ENCODE results near the gene PPIL6.

The PPIL6 gene

GRCh38 chr6:109348226-109348625, 92.2 kb downstream of the PPIL6 start:
- Mint-ChIP-seq H3K27me3 (no peaks in the 10 kb centered on the region), H3K36me3 (peaks cover 6% of the 10 kb centered on the region), H3K9me3 (no peaks in the 10 kb centered on the region), H3K27ac (no peak overlapping the region), H3K4me3 (no peak overlapping the region), H3K4me1 (peaks cover 18% of the 10 kb centered on the region)

- Mint-ChIP-seq H3K36me3 (peaks cover 3% of the 10 kb centered on the region), H3K4me1 (peaks cover 14% of the 10 kb centered on the region), H3K27me3 (no peaks in the 10 kb centered on the region), H3K4me3 (no peak overlapping the region), H3K9me3 (no peaks in the 10 kb centered on the region), H3K27ac (no peak overlapping the region)
These were observed 92.6 kb downstream of the PPIL6 start for GRCh38 chr6:109347779-109348178.

GRCh38 chr6:109345986-109346385, 94.4 kb downstream of the PPIL6 start:
- Mint-ChIP-seq H3K9me3 (no peaks in the 10 kb centered on the region), H3K4me3 (no peak overlapping the region), H3K4me1 (peaks cover 3% of the 10 kb centered on the region), H3K36me3 (no peaks in the 10 kb centered on the region), H3K27me3 (no peaks in the 10 kb centered on the region), H3K27ac (no peak overlapping the region)

GRCh38 chr6:109344226-109344625, 96.2 kb downstream of the PPIL6 start:
- no peak overlapping the region for H3K27ac Mint-ChIP-seq
- no peaks in the 10 kb centered on the region for H3K27me3 Mint-ChIP-seq
- no peaks in the 10 kb centered on the region for H3K36me3 Mint-ChIP-seq
- peaks cover under 1% of the 10 kb centered on the region for H3K4me1 Mint-ChIP-seq
- H3K4me3 Mint-ChIP-seq, result no peak overlapping the region
- no peaks in the 10 kb centered on the region for H3K9me3 Mint-ChIP-seq

- no peaks in the 10 kb centered on the region for H3K4me1 Mint-ChIP-seq
- H3K9me3 Mint-ChIP-seq, result no peaks in the 10 kb centered on the region
- no peak overlapping the region for H3K4me3 Mint-ChIP-seq
- no peaks in the 10 kb centered on the region for H3K36me3 Mint-ChIP-seq
- no peaks in the 10 kb centered on the region for H3K27me3 Mint-ChIP-seq
- H3K27ac Mint-ChIP-seq, result no peak overlapping the region
These were observed 96.9 kb downstream of the PPIL6 start for GRCh38 chr6:109343518-109343917.

GRCh38 chr6:109342911-109343310, 97.5 kb downstream of the PPIL6 start:
- no peaks in the 10 kb centered on the region for H3K27me3 Mint-ChIP-seq
- H3K27ac Mint-ChIP-seq, result no peak overlapping the region
- H3K4me1 Mint-ChIP-seq, result no peaks in the 10 kb centered on the region
- H3K9me3 Mint-ChIP-seq, result no peaks in the 10 kb centered on the region
- no peaks in the 10 kb centered on the region for H3K36me3 Mint-ChIP-seq
- no peak overlapping the region for H3K4me3 Mint-ChIP-seq

GRCh38 chr6:109342506-109342905, 97.9 kb downstream of the PPIL6 start:
- Mint-ChIP-seq H3K27me3 (no peaks in the 10 kb centered on the region), H3K9me3 (no peaks in the 10 kb centered on the region), H3K4me1 (no peaks in the 10 kb centered on the region), H3K4me3 (no peak overlapping the region), H3K27ac (no peak overlapping the region), H3K36me3 (peaks cover under 1% of the 10 kb centered on the region)

GRCh38 chr6:109340811-109341210, 99.6 kb downstream of the PPIL6 start:
- Mint-ChIP-seq H3K4me1 (no peaks in the 10 kb centered on the region), H3K4me3 (no peak overlapping the region), H3K27ac (no peak overlapping the region), H3K9me3 (no peaks in the 10 kb centered on the region), H3K27me3 (no peaks in the 10 kb centered on the region), H3K36me3 (peaks cover 1% of the 10 kb centered on the region)
